GM12874 (cell line): ENCODE measurements around the gene ZNF91.

Source experiments
- CTCF ChIP-seq: IDR thresholded peaks from 2 replicates; pipeline ENCODE4 v1.5.1; 2011; ENCODE audit warnings: low read depth, mild to moderate bottlenecking, control low read depth, low read length, moderate library complexity; ENCODE audit not compliant: insufficient read depth

The ZNF91 gene

GRCh38 chr19:23393121-23393520 lies 2.1 kb downstream of the ZNF91 start:
- no peak for TF ChIP-seq CTCF

GRCh38 chr19:23391236-23391635 lies 4.0 kb downstream of the ZNF91 start:
- no peak for TF ChIP-seq CTCF

GRCh38 chr19:23385404-23385803 lies 9.9 kb downstream of the ZNF91 start:
- TF ChIP-seq CTCF, result no peak

- TF ChIP-seq CTCF, result no peak
These were observed 10.4 kb downstream of the ZNF91 start for GRCh38 chr19:23384858-23385257.

- no peak for TF ChIP-seq CTCF
These were observed 11.1 kb downstream of the ZNF91 start for GRCh38 chr19:23384166-23384565.

GRCh38 chr19:23382955-23383354 lies 12.3 kb downstream of the ZNF91 start:
- TF ChIP-seq CTCF, result no peak

- no peak for TF ChIP-seq CTCF
These were observed 14.2 kb downstream of the ZNF91 start for GRCh38 chr19:23381114-23381513.

- TF ChIP-seq CTCF, result no peak
These were observed 16.3 kb downstream of the ZNF91 start for GRCh38 chr19:23378948-23379347.
